HL-60/S4 treated with phorbol 12-myristate 13-acetate at 8.2 ng/mL for 4 days and 3 days (cell line): ENCODE data around the gene CHCHD6.

Experiments used
- in situ Hi-C: fragments of 300-500 bp; cut with MboI; formaldehyde crosslinking; loops from 2 replicates; pipeline ENCODE4 v1.15.0; 2022; ENCODE audit warnings: low sequenced_read_pairs

Gene CHCHD6

GRCh38 chr3:126932188-126932931 is 228.3 kb downstream of the CHCHD6 start:
- in situ Hi-C loops = no loop called here

DNA sequence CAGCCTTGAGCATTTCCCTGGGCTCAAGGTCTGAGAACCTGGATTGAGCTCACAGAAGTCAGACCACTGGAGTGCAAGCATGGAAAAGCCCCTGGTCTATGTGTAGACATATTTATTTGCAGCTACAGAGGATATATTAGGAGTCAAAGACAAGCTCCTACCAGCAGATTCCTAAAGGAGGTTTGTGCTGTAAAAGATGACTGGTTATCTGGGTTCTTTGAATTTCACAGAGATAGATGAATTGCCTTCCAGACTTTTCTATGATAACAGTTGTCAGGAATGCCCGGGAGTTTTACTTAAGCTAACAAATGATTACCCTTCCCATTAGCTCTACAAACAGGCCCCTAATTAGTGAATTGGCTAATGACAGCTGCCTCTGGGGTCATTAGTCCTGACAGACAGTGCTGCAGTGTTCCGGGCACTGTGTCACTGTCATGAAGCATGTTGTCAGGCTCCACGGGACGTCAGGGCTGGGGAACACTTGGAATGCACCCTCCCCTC is 230.0 kb downstream of the CHCHD6 start:
- in situ Hi-C loops = no loop called here

DNA sequence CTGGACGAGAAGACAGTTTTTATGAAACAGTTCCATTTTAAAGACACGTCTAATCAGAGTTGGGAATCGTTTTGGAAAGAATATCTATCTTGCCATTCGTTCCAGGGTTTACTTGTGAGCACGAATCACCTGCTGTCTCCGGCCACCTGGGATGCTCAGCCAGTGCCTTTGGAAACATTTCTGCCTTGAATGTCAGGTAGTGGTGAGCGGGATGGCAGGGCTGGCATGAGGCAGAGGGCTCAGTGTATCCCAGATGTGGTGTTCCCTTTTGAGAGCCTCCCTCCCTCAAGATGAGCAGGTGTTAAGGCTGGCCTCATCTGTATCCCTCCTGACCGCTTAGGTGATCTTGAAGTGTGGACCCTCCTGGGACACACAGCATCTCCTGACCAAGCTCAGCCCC is 231.0 kb downstream of the CHCHD6 start:
- in situ Hi-C loops = no loop called here

DNA sequence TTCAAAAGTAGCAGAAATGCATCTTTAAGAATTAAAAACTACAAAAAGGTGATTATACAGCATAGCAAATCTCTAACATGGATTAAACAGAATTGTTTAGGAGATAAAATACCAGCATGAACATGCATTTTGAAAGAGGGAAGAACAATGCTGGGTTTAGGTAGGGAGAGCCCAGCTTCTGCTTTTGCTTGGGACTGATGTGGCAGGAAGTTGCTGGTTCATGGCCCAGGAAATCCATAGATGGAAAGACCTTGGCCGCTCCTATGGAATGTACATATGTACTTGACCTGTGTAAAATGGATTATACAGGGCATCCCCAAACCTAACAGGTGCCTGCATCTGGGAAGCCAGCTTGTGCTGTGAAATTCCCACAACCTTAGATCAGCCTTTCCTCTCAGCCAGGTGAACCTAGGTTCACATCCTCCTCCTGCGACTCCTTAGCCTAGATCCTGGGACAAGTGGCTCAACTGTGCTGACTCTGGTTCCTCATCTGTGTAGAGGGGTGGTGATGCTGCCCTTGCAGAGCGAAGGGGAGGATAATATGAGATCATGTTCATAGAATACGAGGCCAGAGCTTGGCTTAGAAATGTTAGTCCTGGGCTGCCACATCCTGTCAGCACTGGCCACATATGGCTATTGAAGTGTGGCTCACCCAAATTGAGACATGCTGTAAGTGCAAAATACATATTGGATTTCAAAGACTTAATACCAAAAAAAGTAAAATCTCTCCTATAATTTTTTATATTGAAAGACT is 231.9 kb downstream of the CHCHD6 start:
- in situ Hi-C loops = no loop called here

- in situ Hi-C loops = no loop called here
Measured at GRCh38 chr3:126936853-126937425, 232.9 kb downstream of the CHCHD6 start.

DNA sequence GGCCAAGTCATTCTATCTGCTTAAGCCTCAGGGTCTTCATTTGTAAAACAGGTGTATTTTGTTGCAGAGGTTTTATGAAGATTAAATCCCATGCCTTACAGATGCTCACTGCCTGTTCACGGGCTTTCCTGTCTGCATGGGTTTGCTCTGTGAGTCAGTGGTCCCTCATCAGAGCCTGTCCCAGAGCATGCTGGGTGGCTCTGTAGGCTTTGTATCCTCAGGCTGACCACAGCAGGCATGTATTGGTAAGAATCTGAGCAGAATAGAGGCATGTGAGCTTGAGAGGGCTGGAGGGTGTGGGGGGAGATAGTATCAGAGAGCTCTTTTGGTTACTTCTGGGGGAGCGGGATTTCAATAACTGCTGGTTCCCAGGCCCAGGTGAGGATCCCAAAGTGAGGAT is 233.5 kb downstream of the CHCHD6 start:
- in situ Hi-C loops = no loop called here

- in situ Hi-C loops = no loop called here
Measured at GRCh38 chr3:126937973-126938372, 233.9 kb downstream of the CHCHD6 start.

- in situ Hi-C loops = no loop called here
Measured at GRCh38 chr3:126938520-126939337, 234.7 kb downstream of the CHCHD6 start.

DNA sequence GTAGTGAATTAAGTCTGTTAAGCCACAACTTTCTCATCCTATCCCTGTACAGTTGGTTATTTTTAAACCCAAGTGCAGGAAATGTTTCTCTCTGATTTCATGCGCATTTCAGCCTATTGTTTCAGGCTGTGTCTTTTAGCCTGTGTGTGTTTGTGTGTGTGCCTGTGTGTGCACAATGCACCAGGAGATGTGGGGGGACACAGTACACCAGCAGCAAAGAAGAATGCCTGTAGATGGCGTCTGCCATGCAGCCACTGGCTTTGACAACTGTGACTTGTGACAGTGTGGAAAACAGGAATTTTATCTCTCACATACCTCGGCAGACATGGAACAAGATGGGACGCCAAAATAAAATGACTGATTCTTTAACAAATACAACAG is 235.3 kb downstream of the CHCHD6 start:
- in situ Hi-C loops = no loop called here

DNA sequence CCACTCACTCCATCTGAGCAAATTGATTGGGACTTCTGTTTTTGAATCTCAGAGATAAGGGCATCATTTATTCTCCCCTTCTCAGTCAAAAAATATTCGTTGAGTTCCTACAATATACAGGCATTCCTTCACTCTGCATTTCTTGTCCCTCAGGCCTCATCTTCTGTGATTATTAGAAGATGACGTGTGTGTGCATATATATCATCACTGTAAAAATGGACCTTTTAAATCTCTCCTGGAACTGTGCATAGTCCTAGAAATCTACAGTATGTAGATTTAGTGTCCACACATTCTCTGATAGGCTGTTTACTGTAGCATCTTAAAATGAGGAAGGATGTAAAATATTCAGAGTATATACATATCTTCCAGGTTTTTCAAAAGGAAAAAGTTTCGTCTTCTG is 235.7 kb downstream of the CHCHD6 start:
- in situ Hi-C loops = no loop called here

GRCh38 chr3:126941721-126942270 is 237.8 kb downstream of the CHCHD6 start:
- in situ Hi-C loops = no loop called here

DNA sequence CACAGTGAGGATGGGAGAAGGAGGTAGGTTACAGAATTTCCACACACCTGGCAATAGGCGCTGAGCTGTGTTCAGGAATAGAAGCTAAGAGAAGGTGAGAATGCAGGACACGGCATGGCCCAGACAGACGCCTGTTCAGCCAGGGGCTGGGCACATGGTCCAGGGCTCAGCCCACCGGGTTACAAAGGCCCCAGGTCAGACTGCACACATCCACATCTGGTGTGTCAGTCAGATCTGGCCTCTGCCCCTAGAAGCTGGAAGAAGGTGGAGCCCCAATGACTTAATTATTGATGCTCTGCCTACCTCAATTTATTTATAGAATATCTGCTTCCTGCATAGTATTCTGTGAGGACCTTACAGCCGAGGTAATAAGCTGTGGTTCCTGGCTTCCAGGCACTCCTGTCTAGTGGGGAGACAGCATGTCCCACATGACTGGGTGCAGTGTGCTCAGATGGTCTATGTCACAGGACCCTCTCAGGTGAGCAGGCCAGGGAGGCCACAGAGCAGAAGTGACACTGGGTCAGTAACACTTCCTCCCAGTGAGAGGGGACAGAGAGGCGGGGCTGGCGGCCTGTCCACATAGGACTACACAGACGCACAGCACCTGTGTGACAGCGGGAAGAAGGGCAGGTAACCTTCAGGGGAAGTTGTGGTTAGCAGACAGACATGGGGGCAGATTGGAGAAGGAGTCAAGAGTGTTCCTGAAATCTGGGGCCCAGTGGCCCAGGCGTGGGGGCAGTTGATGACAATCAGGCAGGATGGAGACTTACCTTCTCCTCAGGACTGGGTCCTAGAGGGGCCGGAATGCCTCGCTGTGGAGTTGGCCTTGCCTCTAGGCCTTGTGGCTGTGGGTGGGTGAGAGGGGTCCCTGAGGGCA is 240.3 kb downstream of the CHCHD6 start:
- in situ Hi-C loops = no loop called here

- in situ Hi-C loops = no loop called here
Measured at GRCh38 chr3:126945171-126945721, 241.2 kb downstream of the CHCHD6 start.

DNA sequence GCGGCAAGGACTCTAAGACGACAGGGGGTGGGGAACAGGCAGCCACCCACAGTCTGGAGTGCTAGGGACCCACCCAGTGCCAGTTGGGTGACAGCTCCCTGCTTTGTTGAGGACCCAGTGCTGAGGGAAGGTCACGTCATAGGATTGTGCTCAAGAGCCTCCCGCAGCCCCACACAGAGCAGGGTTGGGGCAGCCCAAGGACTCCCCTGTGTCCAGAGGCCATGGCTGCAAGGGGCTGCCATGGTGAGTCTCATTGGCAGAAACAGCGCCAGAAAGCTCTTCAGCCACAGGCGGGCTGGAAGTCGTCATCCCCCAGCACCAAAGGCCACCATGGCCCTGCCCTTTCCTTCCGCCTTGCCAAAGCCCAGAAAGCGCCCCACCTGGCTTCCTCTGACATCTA is 241.9 kb downstream of the CHCHD6 start:
- in situ Hi-C loops = no loop called here

DNA sequence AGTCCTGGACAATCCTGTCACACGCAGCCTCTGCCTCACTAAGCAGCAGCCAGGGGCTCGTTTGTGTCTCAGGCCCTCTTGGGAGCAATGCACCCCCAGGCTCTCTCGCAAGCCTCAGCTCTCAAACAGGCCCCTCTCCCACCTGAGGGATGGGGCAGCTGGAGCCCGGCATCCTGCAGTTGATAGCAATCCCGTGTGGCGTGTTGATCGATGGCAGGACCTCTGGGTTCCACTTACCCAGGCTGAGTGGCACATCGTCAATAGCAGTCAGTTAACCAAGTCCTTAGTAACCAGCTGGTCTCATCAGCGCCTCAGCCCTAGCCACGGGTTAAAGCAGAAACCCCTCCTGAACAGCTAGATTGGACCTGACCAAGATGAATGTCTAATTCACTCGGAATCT is 242.4 kb downstream of the CHCHD6 start:
- in situ Hi-C loops = no loop called here

DNA sequence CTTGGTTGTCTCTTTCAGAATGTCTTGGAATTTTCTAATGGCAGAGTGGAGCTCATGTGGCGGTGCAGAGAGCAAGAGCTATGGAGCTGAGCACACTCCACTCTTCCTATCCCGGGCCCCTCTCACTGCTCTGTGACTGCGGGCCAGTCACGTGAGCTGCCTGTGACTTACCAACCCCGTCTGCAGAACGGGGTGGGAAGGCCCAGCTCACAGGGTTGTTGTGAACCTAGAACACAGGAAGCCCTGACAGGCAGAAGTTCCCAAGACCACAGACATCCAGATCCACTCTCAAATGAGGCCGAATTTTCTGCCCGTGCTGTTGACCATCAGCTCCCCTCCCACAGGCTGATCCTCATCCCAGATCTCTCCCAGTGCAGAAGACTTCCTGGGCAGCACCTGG is 243.4 kb downstream of the CHCHD6 start:
- in situ Hi-C loops = no loop called here

DNA sequence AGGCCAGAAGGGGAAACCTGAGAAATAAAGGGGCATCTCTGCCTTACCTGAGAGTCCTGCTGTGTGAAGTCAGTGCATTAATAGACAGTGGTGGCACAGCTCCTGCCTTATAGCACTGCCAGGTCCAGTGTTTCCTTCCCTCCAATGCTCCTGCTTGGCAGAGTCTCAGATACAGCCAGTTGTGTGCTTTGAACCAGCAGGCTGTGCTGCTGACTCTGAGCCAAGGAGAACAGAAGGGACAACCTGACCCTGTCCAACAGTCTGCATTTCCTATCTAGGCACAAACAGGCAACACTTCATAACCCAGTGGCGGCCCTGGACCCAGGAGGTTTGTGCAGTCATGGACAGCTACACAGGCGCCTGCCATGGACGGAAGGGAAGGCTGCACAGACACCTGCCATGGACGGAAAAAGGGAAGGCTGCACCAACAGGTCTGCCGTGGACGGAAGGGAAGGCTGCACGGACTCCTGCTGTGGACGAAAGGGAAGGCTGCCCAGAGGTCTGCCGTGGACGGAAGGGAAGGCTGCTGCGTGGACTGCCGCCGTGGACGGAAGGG is 245.0 kb downstream of the CHCHD6 start:
- in situ Hi-C loops = no loop called here

- in situ Hi-C loops = no loop called here
Measured at GRCh38 chr3:126951561-126951960, 247.5 kb downstream of the CHCHD6 start.

GRCh38 chr3:126952261-126952982 is 248.4 kb downstream of the CHCHD6 start:
- in situ Hi-C loops = no loop called here
